Colon (tissue), 2 donors: ENCODE data around the gene KAT2B.

Experiments used
- FAIRE-seq: peaks from 2 replicates; lab custom pipeline; 2012; peaks lifted over from hg19 to GRCh38; lab: Jason Lieb, UNC
- donor health status: control.
- donor health status: control.

Gene KAT2B

GRCh38 chr3:20096135-20096685 is 56.0 kb downstream of the KAT2B start:
- no peak for FAIRE-seq

GRCh38 chr3:20097015-20097414 is 56.8 kb downstream of the KAT2B start:
- FAIRE-seq = no peak

GRCh38 chr3:20099060-20099459 is 58.8 kb downstream of the KAT2B start:
- FAIRE-seq = no peak

DNA sequence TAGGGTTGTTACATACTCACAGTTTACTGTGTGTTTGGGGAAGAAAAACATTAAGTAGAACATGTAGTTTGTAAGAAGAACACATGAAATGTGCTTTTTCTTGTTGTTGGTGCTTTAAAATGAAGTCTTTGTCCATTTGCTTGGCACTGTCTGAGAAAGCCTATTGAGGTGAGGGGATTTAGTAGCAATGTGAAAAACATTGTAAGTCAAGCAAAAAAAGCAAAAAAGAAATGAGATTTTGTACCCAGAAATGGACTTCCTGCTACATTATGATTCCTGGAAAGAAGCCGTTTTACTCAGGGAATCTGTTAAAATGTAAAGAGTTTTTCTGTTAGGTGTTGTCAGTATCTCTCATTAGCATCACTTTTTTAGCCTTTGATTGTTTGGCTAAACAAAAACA is 59.9 kb downstream of the KAT2B start:
- no peak for FAIRE-seq

DNA sequence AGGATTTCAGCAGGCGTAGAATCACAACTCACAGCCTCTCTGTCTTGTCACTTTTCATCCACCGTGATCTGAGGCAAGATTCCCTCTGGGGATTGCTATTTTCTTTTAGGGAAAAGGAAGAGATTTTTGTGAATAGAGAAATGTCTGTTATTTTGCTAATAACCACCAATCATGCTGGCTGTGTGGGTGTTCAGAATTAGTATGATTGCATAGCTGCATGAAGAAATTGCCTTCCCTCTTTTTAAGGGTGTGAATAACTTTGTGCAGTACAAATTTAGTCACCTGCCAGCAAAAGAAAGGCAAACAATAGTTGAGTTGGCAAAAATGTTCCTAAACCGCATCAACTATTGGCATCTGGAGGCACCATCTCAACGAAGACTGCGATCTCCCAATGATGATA is 60.8 kb downstream of the KAT2B start:
- no peak for FAIRE-seq

GRCh38 chr3:20103731-20104130 is 63.5 kb downstream of the KAT2B start:
- FAIRE-seq = no peak

GRCh38 chr3:20104167-20104661 is 64.0 kb downstream of the KAT2B start:
- FAIRE-seq = no peak

DNA sequence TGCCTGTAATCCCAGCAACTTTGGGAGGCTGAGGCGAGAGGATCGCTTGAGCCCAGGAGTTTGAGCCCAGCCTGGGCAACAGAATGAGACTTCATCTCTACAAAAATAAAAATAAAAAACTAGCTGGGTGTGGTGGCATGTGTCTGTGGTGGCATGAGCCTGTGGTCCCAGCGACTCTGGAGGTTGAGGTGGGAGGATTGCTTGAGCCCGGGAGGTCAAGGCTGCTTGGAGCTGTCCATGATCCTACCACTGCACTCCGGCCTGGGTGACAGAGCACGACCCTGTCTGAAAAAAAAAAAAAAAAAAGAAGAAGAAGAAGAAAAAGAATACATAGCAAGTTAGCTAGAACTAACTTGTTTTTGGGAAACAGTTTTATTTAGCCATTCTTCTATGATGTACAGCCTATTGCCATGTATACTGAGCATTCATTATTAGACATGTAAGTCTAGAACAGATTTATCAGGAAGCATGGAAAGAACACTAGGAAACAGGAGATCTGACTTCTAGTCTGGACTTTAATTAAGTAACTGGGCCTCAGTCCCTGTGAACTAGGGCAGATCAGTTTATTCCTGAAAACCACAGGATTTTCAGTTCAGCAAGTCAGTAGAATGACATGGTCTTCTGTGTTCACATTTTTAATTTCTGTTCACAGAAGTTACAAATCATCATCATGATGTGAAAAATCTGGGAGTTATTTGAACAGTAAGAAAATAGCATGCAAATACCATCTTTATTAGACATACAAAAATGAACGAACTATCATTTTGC is 65.5 kb downstream of the KAT2B start:
- no peak for FAIRE-seq

GRCh38 chr3:20107722-20108121 is 67.5 kb downstream of the KAT2B start:
- no peak for FAIRE-seq

- FAIRE-seq = no peak
Measured at GRCh38 chr3:20108869-20109268, 68.6 kb downstream of the KAT2B start.

DNA sequence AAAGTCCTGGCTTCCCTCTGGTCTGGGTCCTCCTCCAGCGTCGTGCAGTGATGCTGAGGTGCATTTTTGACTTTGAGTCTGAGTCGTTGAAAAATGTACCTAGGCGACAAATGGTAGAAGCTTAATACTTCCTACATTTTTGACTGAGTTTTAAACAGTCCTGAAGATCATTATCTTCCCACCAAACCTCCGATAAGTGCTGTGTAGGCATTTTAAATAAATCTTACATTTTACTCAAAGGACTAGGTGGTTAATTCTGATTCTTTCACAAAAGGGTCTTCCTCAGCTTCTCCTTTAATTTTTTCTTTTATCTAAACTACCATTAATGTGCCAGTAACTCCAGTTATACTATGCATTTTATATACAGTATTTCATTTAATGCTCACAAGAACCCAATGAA is 70.6 kb downstream of the KAT2B start:
- FAIRE-seq = no peak

DNA sequence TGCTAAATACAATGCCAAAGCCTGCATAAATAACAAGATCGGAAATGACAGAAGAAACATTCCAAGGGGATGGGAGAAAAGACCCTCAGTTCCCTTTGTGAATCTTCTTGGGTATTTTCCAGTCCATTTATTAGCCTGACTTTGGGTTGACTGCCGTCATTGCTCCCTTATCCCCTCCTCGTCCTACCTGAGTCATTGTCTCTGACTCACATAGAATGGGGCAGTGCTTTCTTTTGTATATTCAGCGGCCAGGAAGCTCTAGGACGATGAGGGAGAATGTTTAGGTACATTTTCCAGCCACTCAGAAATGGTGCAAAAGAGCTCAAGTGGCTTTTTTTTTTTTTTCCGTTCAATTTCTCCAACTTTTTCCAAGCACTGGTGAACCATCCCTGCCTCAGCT is 71.6 kb downstream of the KAT2B start:
- no peak for FAIRE-seq

- FAIRE-seq = no peak
Measured at GRCh38 chr3:20121088-20121487, 80.8 kb downstream of the KAT2B start.

- FAIRE-seq = no peak
Measured at GRCh38 chr3:20123131-20123652, 82.9 kb downstream of the KAT2B start.

DNA sequence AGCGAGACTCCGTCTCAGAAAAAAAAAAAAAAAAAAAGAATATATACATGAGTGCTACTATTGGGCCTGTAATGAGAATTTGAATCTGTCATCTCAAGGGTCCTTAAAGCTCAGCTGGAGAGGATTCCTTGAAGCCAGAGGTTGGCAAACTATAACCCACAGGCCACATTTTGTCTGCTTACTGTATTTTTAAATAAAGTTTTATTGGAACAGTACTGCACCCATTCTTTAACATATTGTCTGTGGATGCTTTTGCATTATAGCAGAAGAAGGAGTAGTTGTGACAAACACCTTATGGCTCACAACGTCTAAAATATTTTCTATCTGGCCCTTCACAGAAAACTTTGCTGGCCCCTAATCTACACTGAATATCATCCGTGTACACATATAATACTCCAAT is 85.0 kb downstream of the KAT2B start:
- no peak for FAIRE-seq

GRCh38 chr3:20125897-20126296 is 85.7 kb downstream of the KAT2B start:
- FAIRE-seq = no peak

DNA sequence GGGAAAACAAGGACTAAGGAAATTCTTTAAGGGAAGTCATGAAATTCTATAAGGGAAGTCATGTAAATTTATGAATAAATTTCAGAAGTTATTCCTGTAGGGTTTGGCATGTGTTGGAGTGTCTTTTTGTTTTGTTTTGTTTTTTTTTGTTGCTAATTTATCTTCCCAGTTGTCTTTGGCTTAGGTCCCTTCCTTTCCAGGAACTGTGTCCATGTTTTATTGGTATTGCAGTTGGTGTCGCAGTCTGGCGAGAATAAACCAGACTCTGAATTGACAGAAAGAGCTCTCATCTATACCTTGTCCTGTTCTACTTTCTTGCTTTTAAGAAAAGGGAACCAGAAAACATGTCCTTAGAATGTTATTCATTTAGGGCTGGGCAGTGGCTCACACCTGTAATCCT is 88.1 kb downstream of the KAT2B start:
- FAIRE-seq = no peak

- no peak for FAIRE-seq
Measured at GRCh38 chr3:20130106-20130505, 89.9 kb downstream of the KAT2B start.

- FAIRE-seq = no peak
Measured at GRCh38 chr3:20136231-20136630, 96.0 kb downstream of the KAT2B start.

DNA sequence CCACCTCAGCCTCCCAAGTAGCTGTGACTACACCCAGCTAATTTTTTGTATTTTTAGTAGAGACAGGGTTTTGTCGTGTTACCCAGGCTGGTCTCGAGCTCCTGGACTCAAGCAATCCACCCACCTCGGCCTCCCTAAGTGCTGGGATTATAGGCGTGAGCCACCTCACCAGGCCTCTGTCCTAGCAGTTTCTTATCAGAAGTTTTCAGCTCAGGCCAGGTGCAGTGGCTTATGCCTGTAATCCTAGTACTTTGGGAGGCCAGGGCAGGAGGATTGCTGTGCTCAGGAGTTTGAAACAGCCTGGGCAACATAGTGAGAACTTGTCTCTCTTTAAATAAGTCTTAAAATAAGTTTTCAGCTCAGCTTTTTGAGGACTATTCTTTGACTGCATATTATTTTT is 97.4 kb downstream of the KAT2B start:
- no peak for FAIRE-seq

- FAIRE-seq = no peak
Measured at GRCh38 chr3:20140881-20141280, 100.6 kb downstream of the KAT2B start.

DNA sequence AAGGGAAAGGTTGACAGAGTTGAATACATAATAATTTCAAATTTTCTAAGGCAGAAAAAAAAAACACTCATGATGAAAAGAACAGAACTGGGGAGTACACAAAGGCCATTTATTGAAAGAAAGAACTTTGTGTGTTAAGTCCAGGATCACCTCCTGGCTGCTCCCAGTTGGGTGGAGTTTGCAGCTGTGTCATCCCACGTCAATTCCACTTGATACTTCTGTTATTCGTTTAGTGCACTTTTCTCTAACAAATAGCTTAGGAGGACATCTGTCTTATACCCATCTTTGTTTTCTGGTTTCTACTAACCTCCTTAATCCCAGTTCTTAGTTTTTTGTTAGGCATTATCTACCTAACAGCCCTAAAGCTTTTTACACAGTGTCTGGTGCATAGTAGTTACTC is 101.1 kb downstream of the KAT2B start:
- FAIRE-seq = no peak

DNA sequence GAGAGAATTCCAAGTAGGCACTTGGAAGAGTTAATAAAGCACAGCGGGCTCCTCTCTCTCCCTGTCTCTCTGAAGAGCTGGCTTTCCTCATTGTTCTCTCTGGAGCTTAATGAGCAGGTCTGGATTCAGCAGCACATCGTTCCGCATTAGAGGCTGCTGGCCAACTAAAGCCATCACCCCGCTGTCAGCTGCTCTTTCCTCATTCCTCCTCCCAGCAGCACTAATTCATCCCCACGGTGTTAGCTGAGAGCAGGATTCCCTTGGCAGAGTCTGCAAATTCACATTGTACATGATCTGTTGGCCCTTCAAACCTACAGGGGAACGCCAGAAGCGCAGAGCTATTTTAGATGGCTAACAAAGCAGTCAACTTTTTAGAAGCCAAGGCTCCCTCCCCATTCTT is 101.6 kb downstream of the KAT2B start:
- FAIRE-seq = no peak

GRCh38 chr3:20142517-20142916 is 102.3 kb downstream of the KAT2B start:
- no peak for FAIRE-seq
